Measurements from ENCODE around the gene COL1A1.

The COL1A1 gene

GRCh38 chr17:50199803-50200456 lies 1.5 kb downstream of the COL1A1 start:
- peak; percentile 71 for DNase-seq

GRCh38 chr17:50199211-50199802 lies 2.1 kb downstream of the COL1A1 start:
- DNase-seq: no peak

GRCh38 chr17:50198026-50198669 lies 3.3 kb downstream of the COL1A1 start:
- peak; percentile 29 for DNase-seq

- no peak for DNase-seq
These were observed 4.6 kb downstream of the COL1A1 start for GRCh38 chr17:50196826-50197225.

- no peak for DNase-seq
These were observed 5.4 kb downstream of the COL1A1 start for GRCh38 chr17:50196036-50196435.

GRCh38 chr17:50194934-50195865 lies 6.2 kb downstream of the COL1A1 start:
- no peak for DNase-seq

GRCh38 chr17:50194140-50194933 lies 7.1 kb downstream of the COL1A1 start:
- DNase-seq: no peak

- no peak for DNase-seq
These were observed 8.7 kb downstream of the COL1A1 start for GRCh38 chr17:50192618-50193291.

- no peak for DNase-seq
These were observed 9.2 kb downstream of the COL1A1 start for GRCh38 chr17:50192144-50192617.

GRCh38 chr17:50191359-50192143 lies 9.9 kb downstream of the COL1A1 start:
- no peak for DNase-seq

GRCh38 chr17:50190603-50191358 lies 10.7 kb downstream of the COL1A1 start:
- DNase-seq: no peak

- DNase-seq: no peak
These were observed 11.2 kb downstream of the COL1A1 start for GRCh38 chr17:50190293-50190602.

- no peak for DNase-seq
These were observed 11.7 kb downstream of the COL1A1 start for GRCh38 chr17:50189550-50190292.

- no peak for DNase-seq
These were observed 12.4 kb downstream of the COL1A1 start for GRCh38 chr17:50188921-50189549.

- DNase-seq: no peak
These were observed 12.9 kb downstream of the COL1A1 start for GRCh38 chr17:50188531-50188920.

- DNase-seq: no peak
These were observed 13.5 kb downstream of the COL1A1 start for GRCh38 chr17:50187751-50188530.

GRCh38 chr17:50187394-50187725 lies 14.1 kb downstream of the COL1A1 start:
- no peak for DNase-seq

- no peak for DNase-seq
These were observed 14.6 kb downstream of the COL1A1 start for GRCh38 chr17:50186661-50187393.

Measured in GDM1 (cell line).